HG02938 (cell line): ENCODE results near the gene NELFCD.
"Not testable (repeated sequence)": the region's sequence is repeated elsewhere in the genome, so short reads cannot be mapped to it uniquely, and the experiment has no call there.

Source experiments
- ATAC-seq: cut with Tn5 transposase; IDR thresholded peaks from one replicate; pipeline ENCODE4 v1.9.1; 2021; ENCODE audit warnings: mild to moderate bottlenecking, moderate library complexity; ENCODE audit not compliant: unreplicated experiment

NELFCD gene

GRCh38 chr20:59007665-59008511 lies 26.8 kb downstream of the NELFCD start:
- peak; percentile 30 for ATAC-seq

GRCh38 chr20:59008715-59009336 lies 27.8 kb downstream of the NELFCD start:
- no peak for ATAC-seq

- no peak for ATAC-seq
Measured at GRCh38 chr20:59010321-59010994, 29.4 kb downstream of the NELFCD start.

GRCh38 chr20:59010995-59011873 lies 30.2 kb downstream of the NELFCD start:
- no peak for ATAC-seq

GRCh38 chr20:59011874-59012157 lies 30.8 kb downstream of the NELFCD start:
- ATAC-seq = not testable (repeated sequence)

- ATAC-seq = no peak
Measured at GRCh38 chr20:59013031-59013951, 32.2 kb downstream of the NELFCD start.

GRCh38 chr20:59013959-59014608 lies 33.0 kb downstream of the NELFCD start:
- ATAC-seq = no peak

- no peak for ATAC-seq
Measured at GRCh38 chr20:59014680-59015389, 33.8 kb downstream of the NELFCD start.

- ATAC-seq = no peak
Measured at GRCh38 chr20:59015411-59015810, 34.4 kb downstream of the NELFCD start.

GRCh38 chr20:59015812-59016711 lies 35.0 kb downstream of the NELFCD start:
- ATAC-seq = no peak

GRCh38 chr20:59016795-59017492 lies 35.9 kb downstream of the NELFCD start:
- ATAC-seq = no peak

- ATAC-seq = no peak
Measured at GRCh38 chr20:59017493-59018231, 36.6 kb downstream of the NELFCD start.

- ATAC-seq = no peak
Measured at GRCh38 chr20:59018817-59019216, 37.8 kb downstream of the NELFCD start.

- no peak for ATAC-seq
Measured at GRCh38 chr20:59019217-59019616, 38.2 kb downstream of the NELFCD start, which contains the start of gene TUBB1. Gene TUBB1, plus strand, starts transcription at chr20:59019429. Its CDS starts 94 bp downstream, at chr20:59019523.

- no peak for ATAC-seq
Measured at GRCh38 chr20:59020938-59021551, 40.0 kb downstream of the NELFCD start.

- ATAC-seq = no peak
Measured at GRCh38 chr20:59022754-59023153, 41.7 kb downstream of the NELFCD start.
